Measurements from ENCODE around the gene ZKSCAN1. TPM values are rescaled to one million over a fixed set of nuclear protein-coding genes. Genes with fewer than 3 reads are reported as not detected.

Gene ZKSCAN1
- total and polyA plus RNA-seq, 2 donors (not counting 1 experiment from before 2014, with no cell fraction given), result 12.9 to 97.4 TPM

DNA sequence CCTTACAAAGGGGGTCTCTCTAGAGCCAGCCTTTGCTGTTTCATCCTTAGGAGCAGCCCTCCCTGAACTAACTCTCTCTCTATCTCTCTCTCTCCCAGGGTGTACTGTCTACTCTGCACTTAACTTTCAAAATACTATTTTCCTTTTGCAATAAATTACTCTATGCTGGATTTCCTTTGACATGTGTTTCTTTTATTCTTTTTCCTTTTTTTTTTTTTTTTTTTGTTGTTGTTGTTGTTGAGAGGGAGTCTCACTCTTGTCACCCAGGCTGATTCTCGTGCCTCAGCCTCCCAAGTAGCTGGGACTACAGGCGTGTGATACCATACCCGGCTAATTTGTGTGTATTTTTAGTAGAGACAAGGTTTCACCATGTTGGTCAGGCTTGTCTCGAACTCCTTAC lies 67.6 kb downstream of the ZKSCAN1 start:
- DNase-seq, result no peak
- H3K27ac Mint-ChIP-seq, result peak overlapping the region; percentile 91
- ChIA-PET POLR2A (interaction anchor here (0.5 to 2.1 kb wide), 13 partner anchors 18 to 1168 kb away, joined by 3 to 19 read pairs (median 4); partner anchors contain the start of genes AP4M1, LAMTOR4, MBLAC1 and MCM7), CTCF (interaction anchor here (0.7 to 2.0 kb wide), 11 partner anchors 17 to 346 kb away, joined by 3 to 19 read pairs (median 5); partner anchors contain the start of genes AP4M1, MBLAC1, MCM7 and ZCWPW1)
- H3K27me3 Mint-ChIP-seq, result no peaks in the 10 kb centered on the region
- Histone ChIP-seq H3K4me2 (replicated peaks; ENCODE audit: low read depth, low read length, poor library complexity, severe bottlenecking) (peak overlapping the region; percentile 72), H3K9ac (ENCODE audit: low read length) (peak overlapping the region; percentile 73), H2AFZ (ENCODE audit: insufficient read depth, low read depth, low read length, poor library complexity, severe bottlenecking) (no peak overlapping the region), H3K4me3 (ENCODE audit: control extremely low read depth in 1 of 5, extremely low read depth in 1 of 5, insufficient read depth in 1 of 5, low read depth in 2 of 5, low read length in 4 of 5) (peak overlapping the region in 1 of 5 experiments; percentile 70), H3K9me3 (ENCODE audit: control extremely low read depth in 1 of 3, control insufficient read depth in 2 of 3, insufficient read depth in 1 of 3, low read length in 2 of 3) (no peaks in the 10 kb centered on the region), H3K4me1 (ENCODE audit: control insufficient read depth in 2 of 2, insufficient read depth in 2 of 2, low read length in 2 of 2) (peaks cover 18 to 26% of the 10 kb centered on the region in 2 donors), H4K20me1 (ENCODE audit: control insufficient read depth, insufficient read depth, low read length, poor library complexity, severe bottlenecking) (peaks cover 20% of the 10 kb centered on the region), H3K27ac (ENCODE audit: low read length in 2 of 2) (peak overlapping the region; percentile 31 to 91), H3K27me3 (replicated peaks in 1 of 4; ENCODE audit: control extremely low read depth in 1 of 4, control insufficient read depth in 3 of 4, insufficient read depth in 4 of 4, low read length in 3 of 4) (no peaks in the 10 kb centered on the region), H3K36me3 (replicated peaks in 1 of 2; ENCODE audit: control extremely low read depth in 1 of 2, control insufficient read depth in 1 of 2, extremely low read depth in 1 of 2, insufficient read depth in 2 of 2, low read length in 1 of 2) (peaks cover 1 to 11% of the 10 kb centered on the region in 2 experiments), H3K79me2 (ENCODE audit: control insufficient read depth, insufficient read depth, low read length) (peaks cover 37% of the 10 kb centered on the region)
- H3K4me3 Mint-ChIP-seq, result peak overlapping the region; percentile 86
- intact Hi-C loops (cut with micrococcal nuclease), result loop anchor here (1.0 to 10.0 kb wide), 9 partner anchors 18 to 592 kb away; partner anchors contain the start of genes AP4M1, CNPY4, FBXO24 and GNB2
- ATAC-seq (ENCODE audit: low read depth), result no peak
- WGBS (ENCODE audit: insufficient coverage), result 50% methylated on average over 1 of the region's 4 CpGs
- H3K4me1 Mint-ChIP-seq, result peaks cover 36% of the 10 kb centered on the region
- no peak for TF ChIP-seq EZH2 (IDR thresholded peaks at IDR 0.05; ENCODE audit: borderline replicate concordance, insufficient read depth, low read depth, low read length, poor library complexity, severe bottlenecking)
- TF ChIP-seq, protein P1, sequence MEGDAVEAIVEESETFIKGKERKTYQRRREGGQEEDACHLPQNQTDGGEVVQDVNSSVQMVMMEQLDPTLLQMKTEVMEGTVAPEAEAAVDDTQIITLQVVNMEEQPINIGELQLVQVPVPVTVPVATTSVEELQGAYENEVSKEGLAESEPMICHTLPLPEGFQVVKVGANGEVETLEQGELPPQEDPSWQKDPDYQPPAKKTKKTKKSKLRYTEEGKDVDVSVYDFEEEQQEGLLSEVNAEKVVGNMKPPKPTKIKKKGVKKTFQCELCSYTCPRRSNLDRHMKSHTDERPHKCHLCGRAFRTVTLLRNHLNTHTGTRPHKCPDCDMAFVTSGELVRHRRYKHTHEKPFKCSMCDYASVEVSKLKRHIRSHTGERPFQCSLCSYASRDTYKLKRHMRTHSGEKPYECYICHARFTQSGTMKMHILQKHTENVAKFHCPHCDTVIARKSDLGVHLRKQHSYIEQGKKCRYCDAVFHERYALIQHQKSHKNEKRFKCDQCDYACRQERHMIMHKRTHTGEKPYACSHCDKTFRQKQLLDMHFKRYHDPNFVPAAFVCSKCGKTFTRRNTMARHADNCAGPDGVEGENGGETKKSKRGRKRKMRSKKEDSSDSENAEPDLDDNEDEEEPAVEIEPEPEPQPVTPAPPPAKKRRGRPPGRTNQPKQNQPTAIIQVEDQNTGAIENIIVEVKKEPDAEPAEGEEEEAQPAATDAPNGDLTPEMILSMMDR (IDR thresholded peaks at IDR 0.05), result no peak
- no peaks in the 10 kb centered on the region for H3K9me3 Mint-ChIP-seq (ENCODE audit: insufficient read depth)

DNA sequence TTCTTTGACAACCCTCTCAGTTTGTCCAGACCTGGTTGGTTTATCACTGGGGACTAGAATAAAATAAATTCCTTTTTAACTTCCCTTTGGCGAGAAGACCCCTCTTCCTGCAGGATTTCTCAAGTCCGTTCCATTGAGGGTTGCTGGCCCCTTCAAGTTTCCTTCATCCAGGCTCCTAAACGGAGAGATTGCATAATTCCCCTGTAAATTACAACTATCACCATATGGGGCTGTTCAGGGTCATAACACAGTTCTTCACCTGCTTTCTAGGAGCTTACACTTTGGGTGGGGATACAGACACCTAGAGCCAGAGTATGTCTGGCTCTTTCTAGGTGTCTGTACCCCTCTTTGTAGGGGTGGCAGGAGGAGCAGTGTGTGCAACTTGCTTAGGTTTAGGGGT lies 70.1 kb downstream of the ZKSCAN1 start:
- WGBS (ENCODE audit: insufficient coverage), result 92% methylated on average over 2 of the region's 3 CpGs
- DNase-seq, result no peak
- no peaks in the 10 kb centered on the region for H3K27me3 Mint-ChIP-seq
- Histone ChIP-seq H3K27me3 (replicated peaks in 1 of 4; ENCODE audit: control extremely low read depth in 1 of 4, control insufficient read depth in 3 of 4, insufficient read depth in 4 of 4, low read length in 3 of 4) (no peaks in the 10 kb centered on the region), H3K4me3 (ENCODE audit: control extremely low read depth in 1 of 5, extremely low read depth in 1 of 5, insufficient read depth in 1 of 5, low read depth in 2 of 5, low read length in 4 of 5) (no peak overlapping the region), H3K79me2 (ENCODE audit: control insufficient read depth, insufficient read depth, low read length) (peaks cover 24% of the 10 kb centered on the region), H3K9ac (ENCODE audit: low read length) (no peak overlapping the region), H3K4me2 (replicated peaks; ENCODE audit: low read depth, low read length, poor library complexity, severe bottlenecking) (no peak overlapping the region), H3K36me3 (replicated peaks in 1 of 2; ENCODE audit: control extremely low read depth in 1 of 2, control insufficient read depth in 1 of 2, extremely low read depth in 1 of 2, insufficient read depth in 2 of 2, low read length in 1 of 2) (peaks cover 0 to under 1% of the 10 kb centered on the region in 2 experiments), H3K9me3 (ENCODE audit: control extremely low read depth in 1 of 3, control insufficient read depth in 2 of 3, insufficient read depth in 1 of 3, low read length in 2 of 3) (no peaks in the 10 kb centered on the region), H4K20me1 (ENCODE audit: control insufficient read depth, insufficient read depth, low read length, poor library complexity, severe bottlenecking) (peaks cover 5% of the 10 kb centered on the region), H2AFZ (ENCODE audit: insufficient read depth, low read depth, low read length, poor library complexity, severe bottlenecking) (no peak overlapping the region), H3K27ac (ENCODE audit: low read length in 2 of 2) (no peak overlapping the region), H3K4me1 (ENCODE audit: control insufficient read depth in 2 of 2, insufficient read depth in 2 of 2, low read length in 2 of 2) (peaks cover 30 to 39% of the 10 kb centered on the region in 2 donors)
- POLR2A ChIA-PET, result no interaction called here
- no peak overlapping the region for H3K27ac Mint-ChIP-seq
- TF ChIP-seq, protein P1 (IDR thresholded peaks at IDR 0.05), result no peak
- TF ChIP-seq EZH2 (IDR thresholded peaks at IDR 0.05; ENCODE audit: borderline replicate concordance, insufficient read depth, low read depth, low read length, poor library complexity, severe bottlenecking), result no peak
- intact Hi-C loops (cut with micrococcal nuclease), result loop anchor here (10.0 kb wide), 3 partner anchors 529 to 589 kb away; partner anchors contain the start of genes GNB2, MOSPD3, ZKSCAN5 and ZNF394
- CTCF ChIA-PET, result no interaction called here
- ATAC-seq (ENCODE audit: low read depth), result no peak
- no peaks in the 10 kb centered on the region for H3K9me3 Mint-ChIP-seq (ENCODE audit: insufficient read depth)
- H3K4me1 Mint-ChIP-seq, result peaks cover 38% of the 10 kb centered on the region
- peak overlapping the region; percentile 34 for H3K4me3 Mint-ChIP-seq

Data from B cell (primary cell).